Neuronal stem cell (in vitro differentiated cells): ENCODE results near the gene ANKFY1.

ENCODE experiments used
- DNase-seq: peaks from one replicate; pipeline ENCODE4 v3.0.0-alpha.2; 2013; ENCODE audit warnings: low spot score
- H2AFZ ChIP-seq: one replicate; pipeline ENCODE4 v1.6.1; 2013; ENCODE audit warnings: mild to moderate bottlenecking, low read length, inconsistent platforms
- H2AK5ac ChIP-seq: 2 replicates; pipeline ENCODE4 v1.6.1; 2013; ENCODE audit warnings: low read depth, mild to moderate bottlenecking, inconsistent platforms, low read length, moderate library complexity, mixed read lengths
- H2BK120ac ChIP-seq: 2 replicates; pipeline ENCODE4 v1.6.1; 2013; ENCODE audit warnings: low read depth, mild to moderate bottlenecking, inconsistent platforms, low read length, moderate library complexity, mixed read lengths
- H2BK12ac ChIP-seq: one replicate; pipeline ENCODE4 v1.6.1; 2013; ENCODE audit warnings: low read length, inconsistent platforms
- H2BK15ac ChIP-seq: 2 replicates; pipeline ENCODE4 v1.6.1; 2013; ENCODE audit warnings: mild to moderate bottlenecking, low read length, inconsistent platforms, mixed read lengths
- H2BK5ac ChIP-seq: one replicate; pipeline ENCODE4 v1.6.1; 2013; ENCODE audit warnings: inconsistent platforms, mild to moderate bottlenecking, low read length, moderate library complexity
- H3K14ac ChIP-seq: one replicate; pipeline ENCODE4 v1.6.1; 2013; ENCODE audit warnings: low read length, inconsistent platforms
- H3K18ac ChIP-seq: 2 replicates; pipeline ENCODE4 v1.6.1; 2013; ENCODE audit warnings: low read length, inconsistent platforms
- H3K23ac ChIP-seq: 2 replicates; pipeline ENCODE4 v1.6.1; 2013; ENCODE audit warnings: low read depth, mild to moderate bottlenecking, mixed read lengths, low read length, inconsistent platforms; ENCODE audit not compliant: poor library complexity
- H3K27ac ChIP-seq: replicated peaks from 3 replicates; pipeline ENCODE4 v1.5.1; 2013; ENCODE audit warnings: low read length, inconsistent platforms
- H3K27me3 ChIP-seq, 3 experiments: 2 replicates each; pipeline ENCODE4 v1.6.1; 2013; ENCODE audit warnings: low read length in 3 of 3, mild to moderate bottlenecking in 2 of 3, inconsistent platforms in 1 of 3, low read depth in 1 of 3, mixed read lengths in 1 of 3, moderate library complexity in 1 of 3; ENCODE audit not compliant: control insufficient read depth in 3 of 3, insufficient read depth in 3 of 3
- H3K36me3 ChIP-seq, 2 donors: replicated peaks in 1 of 2; 2 replicates each; pipeline ENCODE4 v1.6.1; 2013; ENCODE audit warnings: low read length in 2 of 2; ENCODE audit not compliant: control insufficient read depth in 2 of 2, insufficient read depth in 2 of 2
- H3K4ac ChIP-seq: 2 replicates; pipeline ENCODE4 v1.6.1; 2013; ENCODE audit warnings: inconsistent platforms, mild to moderate bottlenecking, low read length, moderate library complexity
- H3K4me1 ChIP-seq, 2 donors: 1 replicate in 1 of 2; 2 replicates in 1 of 2; pipeline ENCODE4 v1.6.1; 2013; ENCODE audit warnings: low read length in 2 of 2, low read depth in 1 of 2; ENCODE audit not compliant: control insufficient read depth in 2 of 2, insufficient read depth in 1 of 2
- H3K4me2 ChIP-seq: one replicate; pipeline ENCODE4 v1.6.1; 2013; ENCODE audit warnings: mild to moderate bottlenecking, low read length, inconsistent platforms; ENCODE audit not compliant: insufficient read depth, poor library complexity, severe bottlenecking
- H3K4me3 ChIP-seq, 2 donors: 2 replicates each; pipeline ENCODE4 v1.5.1; 2013; ENCODE audit warnings: low read length in 2 of 2, mild to moderate bottlenecking in 2 of 2, inconsistent platforms in 1 of 2, moderate library complexity in 1 of 2
- H3K79me1 ChIP-seq: one replicate; pipeline ENCODE4 v1.6.1; 2013; ENCODE audit warnings: low read depth, mild to moderate bottlenecking, inconsistent platforms, low read length, moderate library complexity
- H3K9ac ChIP-seq: one replicate; pipeline ENCODE4 v1.6.1; 2013; ENCODE audit warnings: mild to moderate bottlenecking, low read depth, low read length, inconsistent platforms; ENCODE audit not compliant: poor library complexity
- H3K9me3 ChIP-seq, 2 donors: replicated peaks in 1 of 2; 2 replicates each; pipeline versions ENCODE3 to v1.6.1; 2013; ENCODE audit warnings: low read length in 2 of 2, mild to moderate bottlenecking in 2 of 2, inconsistent platforms in 1 of 2, low read depth in 1 of 2, mixed read lengths in 1 of 2, moderate library complexity in 1 of 2; ENCODE audit not compliant: control insufficient read depth in 2 of 2, insufficient read depth in 1 of 2
- H4K8ac ChIP-seq: one replicate; pipeline ENCODE4 v1.6.1; 2013; ENCODE audit warnings: low read depth, mild to moderate bottlenecking, inconsistent platforms, low read length, moderate library complexity
- H4K91ac ChIP-seq: one replicate; pipeline ENCODE4 v1.6.1; 2013; ENCODE audit warnings: low read length, low read depth, mild to moderate bottlenecking, inconsistent platforms; ENCODE audit not compliant: poor library complexity
- WGBS, 2 donors: extraction: QIAGEN DNeasy Blood & Tissue Kit; methylation state at CpG; one replicate each; pipeline ENCODE4 v1.1.7; 2013; ENCODE audit warnings: missing lambda C conversion rate in 2 of 2, mixed read lengths in 1 of 2; ENCODE audit not compliant: insufficient read length in 2 of 2, insufficient replicate concordance in 1 of 2; ENCODE audit errors: extremely low coverage in 2 of 2; 5-methylcytosine and 5-hydroxymethylcytosine counted together

The ANKFY1 gene

GRCh38 chr17:4130715-4131114, 133.1 kb downstream of the ANKFY1 start:
- no peak overlapping the region for H2AK5ac ChIP-seq
- H3K14ac ChIP-seq = no peak overlapping the region
- H3K23ac ChIP-seq = no peak overlapping the region
- no peaks in the 10 kb centered on the region for H3K9me3 ChIP-seq
- peaks cover 0 to 2% of the 10 kb centered on the region in 2 donors for H3K4me1 ChIP-seq
- no peak overlapping the region for H4K91ac ChIP-seq
- no peak overlapping the region for H3K4me2 ChIP-seq
- no peak overlapping the region for H3K27ac ChIP-seq
- no peak overlapping the region for H3K9ac ChIP-seq
- H3K4ac ChIP-seq = no peak overlapping the region
- peaks cover 3% of the 10 kb centered on the region for H3K79me1 ChIP-seq
- H2BK120ac ChIP-seq = no peak overlapping the region
- WGBS, 2 donors = no CpG with 5 or more reads among the region's 7 CpGs
- H2BK15ac ChIP-seq = no peak overlapping the region
- no peak overlapping the region for H4K8ac ChIP-seq
- no peaks in the 10 kb centered on the region for H3K27me3 ChIP-seq
- peaks cover 1 to 2% of the 10 kb centered on the region in 2 donors for H3K36me3 ChIP-seq
- H3K18ac ChIP-seq = no peak overlapping the region
- H2BK12ac ChIP-seq = no peak overlapping the region
- H2BK5ac ChIP-seq = no peak overlapping the region
- H3K4me3 ChIP-seq = no peak overlapping the region
- no peak overlapping the region for H2AFZ ChIP-seq
- no peak for DNase-seq

- no peak overlapping the region for H2AK5ac ChIP-seq
- no peak overlapping the region for H3K4me3 ChIP-seq
- no peaks in the 10 kb centered on the region for H3K9me3 ChIP-seq
- no peak overlapping the region for H2AFZ ChIP-seq
- no peak overlapping the region for H4K8ac ChIP-seq
- H2BK12ac ChIP-seq = no peak overlapping the region
- no peak overlapping the region for H2BK15ac ChIP-seq
- peaks cover 1 to 13% of the 10 kb centered on the region in 2 donors for H3K36me3 ChIP-seq
- H3K23ac ChIP-seq = no peak overlapping the region
- DNase-seq = no peak
- peaks cover 5 to 9% of the 10 kb centered on the region in 2 donors for H3K4me1 ChIP-seq
- H3K79me1 ChIP-seq = peaks cover 3% of the 10 kb centered on the region
- H3K27ac ChIP-seq = no peak overlapping the region
- no peak overlapping the region for H2BK5ac ChIP-seq
- H3K4me2 ChIP-seq = no peak overlapping the region
- no peak overlapping the region for H3K14ac ChIP-seq
- no peak overlapping the region for H3K18ac ChIP-seq
- no peak overlapping the region for H2BK120ac ChIP-seq
- H3K4ac ChIP-seq = no peak overlapping the region
- WGBS, 2 donors = no CpG with 5 or more reads among the region's 6 CpGs
- H3K27me3 ChIP-seq = no peaks in the 10 kb centered on the region
- H3K9ac ChIP-seq = no peak overlapping the region
- H4K91ac ChIP-seq = no peak overlapping the region
Observed at GRCh38 chr17:4127555-4127954, 136.2 kb downstream of the ANKFY1 start.

- H2BK5ac ChIP-seq = no peak overlapping the region
- no peak for DNase-seq
- no peak overlapping the region for H3K4me3 ChIP-seq
- no peak overlapping the region for H2AFZ ChIP-seq
- peaks cover 2 to 29% of the 10 kb centered on the region in 2 donors for H3K36me3 ChIP-seq
- H2AK5ac ChIP-seq = no peak overlapping the region
- no peaks in the 10 kb centered on the region for H3K9me3 ChIP-seq
- H3K4me1 ChIP-seq = peaks cover 3 to 9% of the 10 kb centered on the region in 2 donors
- no peak overlapping the region for H2BK120ac ChIP-seq
- no peak overlapping the region for H3K9ac ChIP-seq
- peaks cover 3% of the 10 kb centered on the region for H3K79me1 ChIP-seq
- H2BK12ac ChIP-seq = no peak overlapping the region
- no CpG with 5 or more reads among the region's 1 CpG for WGBS, 2 donors
- no peak overlapping the region for H3K14ac ChIP-seq
- H4K91ac ChIP-seq = no peak overlapping the region
- no peak overlapping the region for H3K27ac ChIP-seq
- no peak overlapping the region for H4K8ac ChIP-seq
- H3K18ac ChIP-seq = no peak overlapping the region
- no peak overlapping the region for H2BK15ac ChIP-seq
- no peak overlapping the region for H3K4ac ChIP-seq
- H3K23ac ChIP-seq = no peak overlapping the region
- H3K27me3 ChIP-seq = no peaks in the 10 kb centered on the region
- no peak overlapping the region for H3K4me2 ChIP-seq
Observed at GRCh38 chr17:4125552-4125951, 138.2 kb downstream of the ANKFY1 start.

GRCh38 chr17:4124999-4125398, 138.8 kb downstream of the ANKFY1 start:
- H2AK5ac ChIP-seq = no peak overlapping the region
- WGBS, 2 donors = no CpG with 5 or more reads among the region's 2 CpGs
- no peak overlapping the region for H4K91ac ChIP-seq
- no peak overlapping the region for H3K4ac ChIP-seq
- no peak overlapping the region for H3K18ac ChIP-seq
- no peak overlapping the region for H2BK12ac ChIP-seq
- H3K27me3 ChIP-seq = no peaks in the 10 kb centered on the region
- H2AFZ ChIP-seq = no peak overlapping the region
- no peak overlapping the region for H2BK5ac ChIP-seq
- H4K8ac ChIP-seq = no peak overlapping the region
- peak; percentile 17 for DNase-seq
- no peak overlapping the region for H3K14ac ChIP-seq
- H3K4me3 ChIP-seq = no peak overlapping the region
- H3K9me3 ChIP-seq = no peaks in the 10 kb centered on the region
- peaks cover 2 to 33% of the 10 kb centered on the region in 2 donors for H3K36me3 ChIP-seq
- no peak overlapping the region for H2BK15ac ChIP-seq
- peaks cover 3% of the 10 kb centered on the region for H3K79me1 ChIP-seq
- no peak overlapping the region for H3K4me2 ChIP-seq
- H3K9ac ChIP-seq = no peak overlapping the region
- peak overlapping the region; percentile 5 for H3K27ac ChIP-seq
- no peak overlapping the region for H2BK120ac ChIP-seq
- H3K23ac ChIP-seq = no peak overlapping the region
- peaks cover 3 to 9% of the 10 kb centered on the region in 2 donors for H3K4me1 ChIP-seq
